SW480 (cell line): Measurements from ENCODE around the gene SH3GL2.

Experiments
- DNase-seq: peaks from one replicate; pipeline ENCODE4 v3.0.0-alpha.2; 2016; ENCODE audit warnings: low spot score

The SH3GL2 gene

DNA sequence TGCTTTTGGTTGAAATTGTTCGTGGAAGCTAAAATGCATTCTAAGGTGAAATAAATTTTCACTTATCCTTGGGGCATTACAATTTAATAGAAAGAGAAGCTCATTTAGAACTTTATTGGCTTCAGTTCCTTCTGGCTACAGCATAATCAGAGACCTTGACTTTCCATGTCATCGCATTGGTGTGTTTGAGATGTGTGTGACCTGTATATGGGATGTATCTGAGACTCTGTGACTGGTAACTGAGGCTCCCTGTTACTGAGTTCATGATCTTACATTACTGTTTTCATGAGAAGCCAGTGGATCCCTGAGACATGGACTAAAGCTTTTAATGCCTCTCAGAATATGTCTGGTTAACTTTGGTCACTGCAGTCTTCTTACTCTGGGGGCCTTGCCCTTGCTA lies 32.5 kb downstream of the SH3GL2 start:
- no peak for DNase-seq

DNA sequence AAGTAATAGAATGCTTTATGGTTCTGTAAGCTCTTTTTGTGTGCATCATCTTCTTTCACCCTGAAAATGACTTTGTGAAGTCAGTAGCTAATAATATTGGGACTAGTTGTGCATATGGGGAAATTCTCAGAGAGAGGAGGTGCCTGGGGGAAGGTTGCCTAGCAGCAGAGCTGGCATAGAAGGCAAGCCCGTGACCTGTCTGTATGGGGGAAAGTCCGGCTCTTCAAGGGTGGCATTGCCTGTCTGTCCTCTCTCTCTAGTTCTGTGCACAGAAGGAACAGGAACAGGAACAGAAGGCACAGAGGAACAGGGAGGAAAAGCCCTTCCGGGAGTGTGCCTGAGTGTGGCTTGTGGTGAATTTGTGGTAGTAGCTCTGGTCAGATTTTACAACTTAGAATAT lies 33.1 kb downstream of the SH3GL2 start:
- no peak for DNase-seq

DNA sequence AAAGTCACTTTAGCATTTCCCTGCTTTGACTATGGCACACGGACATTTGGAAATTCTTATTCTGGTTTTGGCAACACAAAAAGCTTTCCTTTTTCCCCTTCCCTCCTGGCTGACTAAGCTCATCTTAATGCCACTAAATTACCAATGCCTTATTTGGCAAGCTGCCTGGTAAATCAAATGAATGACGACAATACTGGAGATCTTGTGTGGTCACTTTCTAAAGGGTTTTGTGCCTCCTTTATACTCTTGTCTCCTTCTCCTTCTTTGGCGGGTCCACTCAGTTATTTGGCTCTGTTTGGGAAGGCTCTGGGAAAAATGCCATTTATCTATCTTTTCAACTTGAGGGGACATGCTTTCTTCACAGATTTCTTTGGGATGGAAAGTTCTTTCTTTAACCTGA lies 34.9 kb downstream of the SH3GL2 start:
- no peak for DNase-seq

DNA sequence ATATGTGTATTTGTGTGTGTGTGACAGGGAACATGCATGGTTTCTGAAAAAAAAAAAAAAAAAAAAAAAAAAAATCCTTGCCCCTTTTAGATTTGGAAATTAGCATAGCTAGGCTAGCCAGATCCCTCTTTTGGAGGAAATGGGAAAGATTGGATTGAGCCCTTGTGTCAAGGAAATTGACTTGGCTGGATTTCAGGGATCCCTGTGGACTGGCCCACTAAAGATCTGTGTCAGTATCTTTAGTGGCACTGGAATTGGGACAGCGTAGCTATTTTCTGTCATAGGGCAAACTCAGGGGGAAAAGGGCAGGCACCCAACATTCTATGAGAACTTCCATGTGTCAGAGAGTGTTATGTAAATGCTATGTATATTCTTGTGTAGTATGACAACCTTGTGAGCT lies 35.4 kb downstream of the SH3GL2 start:
- DNase-seq, result no peak

- no peak for DNase-seq
Measured at GRCh38 chr9:17614903-17615302, 36.0 kb downstream of the SH3GL2 start.

DNA sequence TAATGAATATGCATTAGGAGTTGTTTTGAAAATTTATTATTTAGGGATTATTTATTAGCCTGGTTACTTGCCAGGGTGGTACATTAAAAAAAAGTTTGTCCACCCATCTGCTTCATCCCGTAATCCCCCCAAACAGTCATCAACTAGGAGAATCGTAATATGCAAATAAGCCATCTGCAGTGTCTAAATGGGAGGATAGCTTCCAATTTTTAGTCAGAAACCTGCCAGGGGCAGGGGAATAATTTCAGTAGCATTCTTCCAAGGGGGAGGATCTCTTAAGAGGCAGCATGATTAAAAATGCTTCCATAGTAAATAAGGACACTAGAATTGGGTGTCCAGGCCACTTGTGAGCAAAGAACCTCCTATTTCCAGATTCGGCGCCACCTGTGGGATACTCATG lies 43.3 kb downstream of the SH3GL2 start:
- DNase-seq, result no peak

GRCh38 chr9:17622749-17623148 lies 43.9 kb downstream of the SH3GL2 start:
- no peak for DNase-seq

DNA sequence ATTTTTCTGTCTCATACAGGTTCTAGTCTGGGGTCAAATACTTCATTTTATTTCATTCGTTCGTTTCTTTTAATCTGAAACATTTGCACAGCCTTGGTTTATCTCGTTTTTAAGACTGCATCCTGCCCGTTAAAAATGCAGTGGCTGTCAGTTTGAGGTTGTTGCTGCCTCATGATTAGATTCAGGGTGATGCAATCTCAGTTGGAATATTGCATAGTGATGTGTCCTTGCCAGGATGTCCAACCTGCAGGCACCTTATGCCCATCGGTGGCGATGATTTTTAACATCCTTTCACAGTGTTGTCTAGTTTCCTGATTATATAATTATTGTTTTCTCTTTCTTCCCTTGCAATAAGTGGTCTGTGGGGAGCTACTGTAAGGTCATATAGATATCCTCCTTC lies 45.1 kb downstream of the SH3GL2 start:
- DNase-seq, result no peak

DNA sequence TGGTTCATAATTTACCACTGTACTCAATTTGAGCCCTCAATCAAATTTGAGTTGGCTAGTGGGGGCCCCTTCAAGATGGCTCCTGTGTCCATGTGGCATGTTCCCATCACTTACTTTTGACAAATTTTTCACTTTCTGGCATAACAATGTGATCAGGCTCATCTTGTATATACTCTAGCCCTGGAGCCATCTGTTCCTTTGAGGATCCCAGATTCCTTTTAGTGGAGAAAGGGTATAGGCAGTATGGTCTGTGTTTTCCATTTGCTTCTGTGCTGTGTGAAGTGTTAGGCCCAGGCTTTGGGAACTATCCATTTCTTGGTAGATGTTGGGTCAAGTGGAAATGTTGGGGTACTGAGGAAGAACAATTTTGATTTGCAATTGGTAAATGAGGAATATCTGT lies 45.7 kb downstream of the SH3GL2 start:
- no peak for DNase-seq

GRCh38 chr9:17625644-17626388 lies 47.0 kb downstream of the SH3GL2 start:
- DNase-seq, result no peak

DNA sequence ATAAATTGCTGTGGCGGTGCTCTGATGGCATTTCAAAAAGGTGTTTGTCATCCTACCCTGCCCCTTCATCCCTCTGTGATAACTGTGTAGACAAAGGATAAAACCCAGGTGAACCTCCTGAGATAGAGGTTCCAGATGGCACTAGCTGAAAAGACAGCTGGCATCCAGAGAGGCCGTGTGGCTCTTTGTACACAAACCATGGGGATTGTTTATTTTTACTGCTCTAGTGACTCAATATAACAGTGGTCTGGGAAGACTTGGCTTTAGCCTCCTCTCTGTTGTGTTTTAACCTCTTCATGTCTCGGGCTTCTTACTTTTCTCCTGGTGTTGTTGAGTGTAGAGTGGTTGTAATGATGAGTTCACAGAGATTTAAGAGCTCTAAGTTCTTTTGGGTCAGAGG lies 48.8 kb downstream of the SH3GL2 start:
- DNase-seq, result no peak

- no peak for DNase-seq
Measured at GRCh38 chr9:17628624-17629023, 49.8 kb downstream of the SH3GL2 start.

- no peak for DNase-seq
Measured at GRCh38 chr9:17630531-17630949, 51.7 kb downstream of the SH3GL2 start.

- DNase-seq, result no peak
Measured at GRCh38 chr9:17631396-17631795, 52.5 kb downstream of the SH3GL2 start.

- DNase-seq, result no peak
Measured at GRCh38 chr9:17632994-17633393, 54.1 kb downstream of the SH3GL2 start.

DNA sequence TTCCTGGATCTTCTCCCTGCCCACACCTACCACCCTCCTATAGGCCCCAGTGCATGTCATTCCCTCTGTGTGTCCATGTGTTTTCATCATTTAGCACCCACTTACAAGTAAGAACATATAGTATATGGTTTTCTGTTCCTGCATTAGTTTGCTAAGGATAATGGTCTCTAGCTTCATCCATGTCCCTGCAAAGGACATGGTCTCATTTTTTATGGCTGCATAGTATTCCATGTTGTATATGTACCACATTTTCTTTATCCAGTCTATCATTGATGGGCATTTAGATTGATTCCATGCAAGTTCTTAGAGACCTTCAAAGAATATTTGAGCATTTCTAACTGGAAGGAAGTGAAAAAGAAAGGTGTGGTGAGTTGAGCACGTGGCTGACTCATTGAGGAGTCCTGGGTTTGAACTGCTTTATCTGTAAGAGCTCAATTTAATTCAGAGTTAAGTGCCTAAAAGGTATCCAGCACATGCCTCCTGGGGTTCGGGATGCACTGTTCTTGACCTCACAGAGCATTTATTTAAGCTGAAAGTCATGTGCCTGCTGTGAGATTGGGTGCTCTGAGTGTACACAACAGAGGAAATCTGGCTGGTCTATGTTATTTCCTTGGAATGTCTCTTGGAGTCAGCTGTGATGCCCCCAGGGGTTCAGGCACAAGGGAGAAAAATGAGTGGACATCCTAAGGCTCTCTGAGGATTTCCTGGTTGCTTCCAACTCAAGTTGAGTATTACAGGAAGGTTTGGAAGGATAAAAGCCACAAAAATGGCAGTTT lies 56.4 kb downstream of the SH3GL2 start:
- DNase-seq, result no peak

- DNase-seq, result no peak
Measured at GRCh38 chr9:17636349-17636748, 57.5 kb downstream of the SH3GL2 start.

DNA sequence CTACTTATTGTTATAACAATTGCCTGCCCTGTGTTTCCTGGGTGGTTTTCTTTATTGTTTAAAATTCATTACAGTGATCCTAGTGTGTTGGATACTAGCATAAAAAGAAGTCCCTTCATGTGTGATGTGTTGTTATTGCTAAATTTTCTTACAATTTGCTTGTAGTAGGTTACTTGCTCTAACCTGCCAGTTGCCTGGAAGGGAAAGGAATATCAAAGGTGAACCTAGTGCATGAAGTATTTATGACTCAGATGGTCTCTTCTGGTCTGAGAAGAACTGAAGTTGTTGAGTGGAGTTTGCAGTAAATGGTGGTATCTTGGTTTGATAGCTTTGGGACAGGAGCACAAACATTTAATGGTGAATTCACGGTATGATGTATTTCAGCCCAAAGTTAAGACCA lies 58.0 kb downstream of the SH3GL2 start:
- no peak for DNase-seq

- no peak for DNase-seq
Measured at GRCh38 chr9:17637229-17637628, 58.4 kb downstream of the SH3GL2 start.

DNA sequence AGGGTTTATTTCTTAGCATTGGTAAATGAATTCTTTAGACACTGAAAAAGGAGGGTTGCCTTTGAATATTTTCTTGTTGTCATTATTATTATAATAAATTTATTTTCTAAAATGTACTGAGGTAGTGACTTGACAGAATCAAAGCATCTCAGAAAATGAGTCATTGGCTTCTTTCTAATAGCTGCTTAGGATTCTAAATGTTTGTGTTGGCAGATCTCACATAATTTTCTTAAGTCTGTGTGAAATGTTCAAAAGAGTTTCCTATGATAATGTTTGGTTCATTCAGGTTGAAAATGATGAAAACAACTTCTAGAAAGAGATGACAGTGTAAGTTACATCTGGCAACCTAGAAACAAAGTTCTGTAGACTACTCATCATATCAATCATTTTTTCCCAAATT lies 69.7 kb downstream of the SH3GL2 start:
- DNase-seq, result no peak

- no peak for DNase-seq
Measured at GRCh38 chr9:17651725-17652124, 72.9 kb downstream of the SH3GL2 start.

GRCh38 chr9:17653947-17654465 lies 75.1 kb downstream of the SH3GL2 start:
- DNase-seq, result no peak

DNA sequence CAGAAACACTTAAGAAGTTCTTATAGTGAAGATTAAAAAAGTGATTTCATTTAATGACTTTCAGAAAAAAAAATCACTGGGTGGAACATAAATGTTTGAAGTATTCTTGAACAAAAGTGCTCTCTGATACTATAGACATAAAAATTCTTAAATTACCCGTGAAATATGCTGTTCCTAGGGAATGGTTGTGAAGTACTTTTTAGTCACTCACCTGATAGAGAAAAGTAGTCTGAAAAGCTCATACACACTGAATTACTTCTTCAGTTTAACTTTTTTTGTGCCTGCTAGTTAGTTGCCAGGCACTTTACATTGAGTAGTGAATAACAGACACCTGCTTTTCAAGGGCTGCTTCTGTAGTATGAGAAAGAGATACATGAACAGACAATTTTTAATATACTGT lies 78.0 kb downstream of the SH3GL2 start:
- DNase-seq, result no peak
